Skin epidermis (tissue), 12 donors: ENCODE results near the gene DGKI.
A peak's percentile ranks its signal among the peaks of the same experiment; 100 is the strongest.
"Not testable (repeated sequence)": the region's sequence is repeated elsewhere in the genome, so short reads cannot be mapped to it uniquely, and the experiment has no call there.

Source experiments
- H3K27ac ChIP-seq, 21 experiments: fragments of 200-600 bp; sonication (generic) in 11 of 21; one replicate each; pipeline ENCODE4 v1.5.0; 2020; ENCODE audit warnings: mild to moderate bottlenecking in 3 of 21, inconsistent platforms in 2 of 21, moderate library complexity in 2 of 21
- H3K4me3 ChIP-seq, 7 experiments: fragments of 200-600 bp; sonication (generic) in 2 of 7; one replicate each; pipeline ENCODE4 v1.5.0; 2020; ENCODE audit warnings: inconsistent platforms in 2 of 7, mild to moderate bottlenecking in 2 of 7, moderate library complexity in 1 of 7

Gene DGKI

GRCh38 chr7:137706330-137706729, 140.4 kb downstream of the DGKI start:
- not testable (repeated sequence) for H3K4me3 ChIP-seq, H3K27ac ChIP-seq

GRCh38 chr7:137704723-137705122, 142.1 kb downstream of the DGKI start:
- Histone ChIP-seq H3K4me3 (no peak overlapping the region), H3K27ac (no peak overlapping the region)

DNA sequence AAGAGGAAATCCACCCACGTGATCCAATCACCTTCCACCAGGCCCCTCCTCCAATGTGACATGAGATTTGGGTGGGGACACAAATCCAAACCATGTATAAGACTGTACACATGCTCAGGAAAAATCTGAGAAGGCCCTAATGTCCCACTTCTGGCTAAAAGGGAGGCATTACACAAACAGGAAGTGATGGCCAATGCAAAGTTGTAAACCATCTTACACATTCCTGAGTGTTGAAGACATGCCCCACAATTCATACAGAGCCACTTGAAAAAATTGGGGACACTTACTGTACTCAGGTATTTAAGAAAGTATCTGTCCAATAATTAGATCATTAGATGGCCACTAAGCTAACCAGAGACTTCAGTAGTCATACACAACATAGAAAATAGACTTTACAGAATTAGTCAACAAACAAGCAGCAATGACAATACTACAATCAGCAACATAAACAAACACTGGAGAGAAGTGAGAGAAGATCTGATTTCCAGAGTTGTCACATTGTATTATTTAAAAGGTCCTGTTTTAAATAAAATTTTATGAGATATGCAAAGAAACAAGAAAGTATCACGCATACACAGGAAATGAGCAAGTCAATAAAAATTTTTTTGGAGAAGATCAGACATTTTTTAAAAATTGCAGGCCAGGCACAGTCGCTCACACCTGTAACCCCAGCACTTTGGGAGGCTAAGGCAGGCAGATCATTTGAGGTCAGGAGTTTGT, 143.3 kb downstream of the DGKI start:
- no peak overlapping the region for H3K4me3 ChIP-seq
- no peak overlapping the region for H3K27ac ChIP-seq

DNA sequence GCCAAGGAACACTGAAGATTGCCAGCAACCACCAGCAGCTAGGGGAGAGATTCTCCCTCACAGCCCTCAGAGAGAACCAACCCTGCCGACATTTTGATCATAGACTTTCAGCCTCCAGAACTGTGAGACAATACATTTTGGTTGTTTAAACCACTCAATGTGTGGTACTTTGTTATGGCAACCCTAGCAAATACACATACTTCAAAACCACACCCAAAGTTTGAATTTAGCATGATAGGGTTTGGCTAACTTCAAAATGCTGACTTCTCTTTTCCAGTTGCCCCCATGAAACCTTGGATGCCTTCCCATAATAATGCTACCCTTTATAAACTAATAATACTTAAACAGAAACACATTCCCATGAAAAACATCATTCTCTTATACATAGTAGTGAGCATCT, 149.8 kb downstream of the DGKI start:
- Histone ChIP-seq H3K4me3 (no peak overlapping the region), H3K27ac (no peak overlapping the region)

DNA sequence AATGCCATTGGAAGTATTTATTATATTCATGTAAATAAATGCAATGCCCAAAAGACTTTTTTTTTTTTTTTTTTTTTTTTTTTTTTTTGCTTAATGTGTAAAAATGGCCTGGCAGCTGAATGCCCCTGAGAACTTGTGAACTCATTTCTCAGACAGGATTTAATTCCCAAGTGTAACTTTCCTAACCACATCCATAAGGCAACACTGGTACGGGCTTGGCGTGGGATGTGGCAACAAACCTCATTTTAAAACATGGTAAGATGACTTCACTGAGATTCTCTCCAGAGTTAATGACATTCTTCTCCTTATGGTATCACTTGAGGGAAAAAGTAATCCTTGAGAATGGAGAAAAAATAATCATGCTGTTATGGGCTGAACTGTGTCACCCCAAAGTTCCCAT, 150.4 kb downstream of the DGKI start:
- Histone ChIP-seq H3K4me3 (no peak overlapping the region), H3K27ac (no peak overlapping the region)

- Histone ChIP-seq H3K4me3 (no peak overlapping the region), H3K27ac (no peak overlapping the region)
Measured at GRCh38 chr7:137695942-137696341, 150.8 kb downstream of the DGKI start.

GRCh38 chr7:137695494-137695893, 151.3 kb downstream of the DGKI start:
- Histone ChIP-seq H3K27ac (no peak overlapping the region), H3K4me3 (no peak overlapping the region)

DNA sequence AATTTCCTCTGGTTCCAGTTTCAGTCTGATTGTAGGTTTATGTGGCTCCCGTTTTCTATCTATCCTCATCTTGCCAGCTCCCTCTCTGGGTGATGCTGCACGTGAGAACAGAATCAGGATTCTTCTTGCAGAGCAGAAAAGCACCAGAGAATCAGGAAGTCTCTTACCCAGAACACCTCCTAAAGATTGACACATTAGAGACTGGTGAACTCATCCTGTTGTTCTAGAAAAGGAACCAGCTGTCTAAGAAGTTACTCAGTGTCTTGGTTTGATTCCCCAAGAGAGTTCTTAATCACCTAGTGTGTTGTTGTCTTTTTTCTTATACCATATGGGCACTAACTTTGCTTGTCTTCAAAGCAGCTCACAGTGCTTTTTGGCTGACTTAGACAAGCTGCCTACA, 152.4 kb downstream of the DGKI start:
- no peak overlapping the region for H3K27ac ChIP-seq

DNA sequence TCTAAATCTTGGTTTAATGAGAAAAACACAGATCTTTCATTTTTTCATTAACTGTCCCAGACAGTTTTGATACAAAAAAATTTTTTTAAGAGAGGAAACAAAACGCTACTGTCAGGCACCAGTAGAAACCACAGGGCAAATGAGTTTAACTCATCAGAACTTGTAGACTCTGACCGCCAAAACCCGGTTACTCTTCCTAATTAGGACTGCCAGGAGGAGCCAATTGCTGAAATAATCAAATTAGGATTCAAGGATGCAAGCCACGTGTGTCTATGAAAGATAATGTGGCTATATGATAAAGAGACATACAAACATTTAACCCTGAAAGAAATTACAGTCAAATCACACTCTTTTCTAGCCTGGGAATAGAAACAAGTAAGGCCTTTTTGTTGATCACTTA, 154.4 kb downstream of the DGKI start:
- H3K4me3 ChIP-seq: no peak overlapping the region
- H3K27ac ChIP-seq: no peak overlapping the region

More for the DNA sequence above, 152.4 kb downstream of the DGKI start:
- H3K4me3 ChIP-seq: no peak overlapping the region

DNA sequence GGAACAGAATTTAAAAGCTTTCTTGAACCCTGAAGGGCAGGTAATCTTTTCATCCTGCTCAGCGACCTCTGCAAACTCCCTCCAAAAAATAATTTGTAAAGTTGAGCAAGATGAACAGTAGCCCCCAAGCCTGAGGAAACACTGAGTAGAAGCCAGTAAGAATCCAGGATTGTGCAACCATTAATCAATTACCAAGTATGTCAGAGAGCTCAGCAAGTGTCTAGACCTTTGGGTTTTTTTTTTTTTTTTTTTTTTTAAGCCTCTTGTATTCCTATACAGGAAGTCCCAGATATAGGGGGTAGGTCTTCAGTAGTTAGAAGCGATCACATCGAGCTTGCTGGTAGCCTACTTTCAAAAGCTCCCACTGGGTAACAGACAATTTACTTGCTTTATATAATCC, 155.2 kb downstream of the DGKI start:
- peak overlapping the region in 1 of 21 experiments; percentile 23 for H3K27ac ChIP-seq

GRCh38 chr7:137690635-137691034, 156.1 kb downstream of the DGKI start:
- no peak overlapping the region for H3K27ac ChIP-seq
- no peak overlapping the region for H3K4me3 ChIP-seq

More for the DNA sequence above, 155.2 kb downstream of the DGKI start:
- no peak overlapping the region for H3K4me3 ChIP-seq

DNA sequence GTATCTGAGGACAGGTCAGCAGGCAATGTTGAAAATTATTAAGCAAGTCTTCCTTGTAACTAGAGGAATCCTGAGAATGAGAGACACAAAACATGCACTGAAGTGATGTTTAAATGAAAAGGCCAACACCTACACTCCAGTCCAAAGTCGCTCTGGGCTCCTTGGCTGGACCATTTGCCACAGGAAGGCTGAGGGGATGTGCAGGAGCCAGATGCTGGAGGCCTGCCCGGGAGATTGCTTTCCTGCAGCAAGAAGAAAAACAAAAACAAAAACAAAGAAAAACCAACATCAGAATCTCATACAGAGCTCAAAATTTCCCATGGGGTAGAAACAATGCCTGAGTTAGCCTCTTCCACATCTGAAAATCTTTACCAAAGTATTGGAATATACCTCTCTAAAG, 157.0 kb downstream of the DGKI start:
- Histone ChIP-seq H3K4me3 (no peak overlapping the region), H3K27ac (no peak overlapping the region)

GRCh38 chr7:137687556-137688265, 159.1 kb downstream of the DGKI start:
- H3K27ac ChIP-seq: peak overlapping the region in 6 of 21 experiments; percentile 22 to 58 (median 42)
- no peak overlapping the region for H3K4me3 ChIP-seq

DNA sequence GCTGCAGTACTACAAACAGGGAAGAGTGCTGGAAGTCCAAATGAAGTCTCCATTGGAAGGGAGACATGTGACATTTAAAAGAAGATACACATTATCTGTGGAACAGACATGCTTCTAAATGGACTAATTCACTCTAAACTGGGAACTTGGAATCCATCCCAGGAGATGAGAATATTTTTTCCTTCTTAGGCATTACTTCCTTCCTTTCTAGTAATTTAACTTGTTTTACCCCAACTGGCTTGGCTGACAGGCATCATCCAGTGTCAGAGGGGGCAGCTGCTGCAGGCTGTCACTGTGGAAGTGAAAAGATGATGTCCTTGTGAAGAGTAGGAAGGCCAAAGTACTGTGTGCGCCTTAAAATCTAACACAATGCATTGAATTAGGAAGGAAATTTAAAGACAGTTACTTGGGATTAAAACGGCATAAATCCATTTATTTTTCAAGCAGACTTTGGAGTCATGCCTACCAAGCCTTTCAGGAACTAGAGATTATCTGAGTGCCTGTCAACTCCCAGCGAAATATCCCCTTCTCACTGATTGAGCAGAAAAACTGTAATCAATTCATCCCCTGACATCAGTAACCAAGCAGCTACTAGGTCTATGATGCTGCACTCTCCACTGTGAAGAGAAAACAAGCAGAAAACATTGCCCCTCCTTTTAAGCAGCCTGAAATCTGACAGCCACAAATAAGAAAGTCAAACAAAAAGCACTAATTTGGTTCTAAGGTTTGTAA, 161.2 kb downstream of the DGKI start:
- no peak overlapping the region for H3K4me3 ChIP-seq
- no peak overlapping the region for H3K27ac ChIP-seq

DNA sequence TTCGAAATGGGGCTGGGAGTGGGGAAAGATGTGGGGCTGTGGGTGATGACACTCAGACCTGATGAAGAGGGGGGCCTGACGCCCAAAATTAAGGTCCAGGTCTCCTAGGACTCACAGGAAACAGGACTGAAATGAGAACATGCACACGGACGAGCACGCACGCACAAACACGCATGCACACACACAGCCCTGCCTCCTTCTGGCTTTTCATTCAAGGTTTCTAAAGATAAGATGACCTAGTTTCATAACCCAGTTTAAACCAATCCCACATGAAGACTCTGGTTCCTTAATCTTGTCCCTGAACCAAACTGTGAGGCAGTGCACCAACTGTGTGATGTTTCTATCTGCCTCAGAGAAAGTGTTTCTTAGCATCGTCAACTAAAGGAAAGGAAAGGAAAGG, 162.0 kb downstream of the DGKI start:
- no peak overlapping the region for H3K27ac ChIP-seq

DNA sequence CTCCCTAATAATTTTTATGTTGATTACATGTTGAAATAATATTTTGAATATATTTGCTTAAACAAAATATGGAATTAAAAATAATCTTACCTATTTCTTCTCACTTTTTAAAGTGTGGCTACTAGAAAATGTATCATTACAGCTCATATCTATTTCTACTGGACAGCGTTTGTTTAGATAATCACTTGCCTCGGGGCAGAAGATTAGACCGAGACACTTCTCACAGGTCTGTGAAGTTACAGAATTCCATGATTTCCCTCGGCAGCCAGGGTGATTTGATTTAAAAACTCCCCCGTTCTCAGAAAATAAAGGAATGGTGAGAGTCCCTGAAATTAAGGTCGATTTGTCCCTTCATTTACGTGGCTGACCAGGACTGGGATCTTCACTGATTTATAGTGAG, 162.5 kb downstream of the DGKI start:
- H3K27ac ChIP-seq: no peak overlapping the region
- no peak overlapping the region for H3K4me3 ChIP-seq

More for the DNA sequence above, 162.0 kb downstream of the DGKI start:
- no peak overlapping the region for H3K4me3 ChIP-seq

GRCh38 chr7:137682596-137682995, 164.2 kb downstream of the DGKI start:
- Histone ChIP-seq H3K27ac (peak overlapping the region in 6 of 21 experiments; percentile 29 to 75 (median 38)), H3K4me3 (no peak overlapping the region)

- H3K4me3 ChIP-seq: no peak overlapping the region
- peak overlapping the region in 8 of 21 experiments; percentile 12 to 76 (median 55) for H3K27ac ChIP-seq
Measured at GRCh38 chr7:137681657-137682562, 164.9 kb downstream of the DGKI start.

DNA sequence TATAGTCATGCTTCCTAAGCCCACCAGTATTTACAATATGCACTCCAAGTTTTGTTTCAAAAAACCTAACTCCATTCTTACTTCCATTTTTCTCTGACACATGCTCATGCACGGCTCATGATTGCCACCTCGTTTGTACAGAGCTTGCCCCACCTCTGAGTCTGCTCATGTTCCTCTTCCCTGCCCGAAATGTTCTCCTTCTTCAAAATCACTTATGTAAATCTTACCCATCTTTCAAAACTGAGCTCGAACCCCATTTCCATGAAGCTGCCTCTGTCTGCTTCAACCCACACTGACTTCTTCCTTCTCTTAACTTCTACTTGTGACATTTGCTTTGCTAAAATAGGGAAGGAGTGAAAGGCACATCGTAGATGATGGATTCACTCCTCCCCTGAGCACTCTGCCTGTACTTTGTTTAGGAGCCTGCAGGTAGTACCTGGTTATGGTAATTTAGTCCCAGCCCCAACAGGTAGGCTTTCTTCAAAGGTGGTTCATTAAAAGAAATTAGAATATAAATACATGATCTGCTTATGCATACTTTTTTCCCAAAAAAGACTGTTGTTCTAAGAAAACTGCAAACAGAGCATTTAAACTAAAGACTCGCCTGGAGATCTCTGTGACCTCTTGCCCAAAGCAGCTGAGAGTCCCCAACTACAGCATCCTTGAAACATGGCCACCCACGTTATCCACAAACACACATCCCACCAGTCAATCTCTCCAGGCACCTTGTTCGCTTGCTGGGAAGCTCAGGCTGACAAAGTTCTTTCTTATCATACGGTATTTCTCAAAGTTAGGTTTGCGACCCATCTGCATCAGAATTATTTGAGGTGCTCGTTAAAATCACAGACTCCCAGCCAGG, 172.0 kb downstream of the DGKI start:
- Histone ChIP-seq H3K27ac (no peak overlapping the region), H3K4me3 (no peak overlapping the region)
